Right lobe of liver (tissue), 6 donors: ENCODE results near the gene JAM3. TPM values are rescaled to one million over a fixed set of nuclear protein-coding genes. Genes with fewer than 3 reads are reported as not detected.

ENCODE experiments used
- ATAC-seq, 4 donors: fragments of 200-7000 bp; cut with Tn5 transposase; one replicate each; pipeline ENCODE4 v1.9.1; 2020; ENCODE audit warnings: mild to moderate bottlenecking in 4 of 4, moderate library complexity in 4 of 4
- DNase-seq, 3 donors: peaks; one replicate each; pipeline ENCODE4 v3.0.0-alpha.2; 2020
- H3K27ac ChIP-seq, 3 donors: fragments of 200-600 bp; one replicate each; pipeline ENCODE4 v1.8.0; 2022
- H3K27me3 ChIP-seq, 2 donors: fragments of 200-600 bp; one replicate each; pipeline ENCODE4 v1.8.0; 2022
- H3K36me3 ChIP-seq, 4 donors: fragments of 200-600 bp; sonication (generic) in 1 of 4; one replicate each; pipeline versions ENCODE4 v1.5.1 to v1.8.0; 2017 to 2022; ENCODE audit warnings: control low read depth in 1 of 4
- H3K4me1 ChIP-seq, 4 donors: fragments of 200-600 bp; sonication (generic) in 1 of 4; one replicate each; pipeline versions ENCODE4 v1.5.1 to v1.8.0; 2017 to 2022; ENCODE audit warnings: control low read depth in 1 of 4
- H3K4me3 ChIP-seq, 3 donors: fragments of 200-600 bp; one replicate each; pipeline ENCODE4 v1.8.0; 2022
- H3K9me3 ChIP-seq, 4 donors: fragments of 200-600 bp; sonication (generic) in 1 of 4; one replicate each; pipeline versions ENCODE4 v1.5.1 to v1.8.0; 2017 to 2022; ENCODE audit warnings: control low read depth in 1 of 4
- POLR2A ChIP-seq: fragments of 450-650 bp; IDR thresholded peaks from one replicate; pipeline ENCODE4 v1.6.1; 2017; ENCODE audit warnings: antibody characterized with exemption, mild to moderate bottlenecking
- WGBS: methylation state at CpG from one replicate; pipeline ENCODE4 v1.1.6; 2018; ENCODE audit warnings: low coverage, low lambda C conversion rate; ENCODE audit not compliant: insufficient coverage; ENCODE audit errors: missing lambda C conversion rate; 5-methylcytosine and 5-hydroxymethylcytosine counted together
- intact Hi-C, 2 donors: fragments of 100-400 bp; cut with DNase I; formaldehyde crosslinking; loops; one replicate each; pipeline versions ENCODE4 v1.11.2 to v1.14.1; 2022
- total RNA-seq, 6 experiments: library from RNA; depleted of rRNA in 2 of 6; stranded (reverse); fragments of >200 nt in 2 of 6; fragmentation: NEBNext Ultra II Directional in 3 of 6; extraction: Animal tissue kit (Norgen Biotek cat#: 25700) in 3 of 6; gene quantifications; one replicate each; pipeline versions ENCODE4 v1.1.0 to v1.2.4, GENCODE V29; 2016 to 2023
- TF ChIP-seq, protein P1 (sequence below), 4 donors: fragments of 200-600 bp in 3 of 4; fragments of 450-650 bp in 1 of 4; IDR thresholded peaks; one replicate each; pipeline versions ENCODE4 v1.5.1 to v1.8.0; 2016 to 2022; ENCODE audit warnings: antibody characterized with exemption in 4 of 4, mild to moderate bottlenecking in 2 of 4
- donor health status: DM: no; HTN: yes; CAD: no.
- donor health status: DM: no; HTN: no; CAD: no.
- donor health status: DM: no; HTN: no; CAD: no.
- donor health status: DM: no; HTN: yes; CAD: no.
- donor health status: DM: no; HTN: yes; CAD: no.

The JAM3 gene
- total RNA-seq, 6 experiments from 2014 or later: 0.86 to 2.5 (median 1.6) TPM

DNA sequence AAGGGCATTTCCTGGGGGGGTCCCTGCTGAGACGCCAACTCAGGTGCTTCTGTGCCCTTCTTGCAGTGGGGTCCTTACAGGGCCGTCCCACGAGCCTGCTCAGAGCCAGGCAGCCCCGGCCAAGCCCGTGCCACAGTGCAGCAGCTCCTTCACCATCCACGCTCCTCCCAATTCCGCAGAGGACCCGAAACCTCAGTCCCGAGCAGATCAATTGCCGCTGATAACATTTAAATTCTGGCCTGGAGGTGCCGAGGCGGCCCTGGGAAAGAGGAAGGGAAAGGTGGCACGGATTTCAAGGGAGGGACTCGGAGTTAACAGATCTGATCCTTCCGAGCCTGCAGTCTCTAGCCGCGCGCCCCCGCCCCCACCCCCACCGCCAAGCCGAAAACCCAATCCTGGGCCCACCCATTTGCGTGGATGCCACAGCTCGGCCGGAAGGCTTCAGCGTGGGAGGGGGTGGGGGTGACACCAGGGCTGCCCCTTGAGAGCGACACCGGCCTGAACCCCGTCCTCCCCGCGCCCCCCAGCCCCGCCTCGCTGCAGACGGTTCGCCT lies 32.3 kb upstream of the JAM3 start:
- no peaks in the 10 kb centered on the region for H3K36me3 ChIP-seq
- DNase-seq (no peak), ATAC-seq (peak in 2 of 4 donors; percentile 1 to 2)
- TF ChIP-seq, protein P1, sequence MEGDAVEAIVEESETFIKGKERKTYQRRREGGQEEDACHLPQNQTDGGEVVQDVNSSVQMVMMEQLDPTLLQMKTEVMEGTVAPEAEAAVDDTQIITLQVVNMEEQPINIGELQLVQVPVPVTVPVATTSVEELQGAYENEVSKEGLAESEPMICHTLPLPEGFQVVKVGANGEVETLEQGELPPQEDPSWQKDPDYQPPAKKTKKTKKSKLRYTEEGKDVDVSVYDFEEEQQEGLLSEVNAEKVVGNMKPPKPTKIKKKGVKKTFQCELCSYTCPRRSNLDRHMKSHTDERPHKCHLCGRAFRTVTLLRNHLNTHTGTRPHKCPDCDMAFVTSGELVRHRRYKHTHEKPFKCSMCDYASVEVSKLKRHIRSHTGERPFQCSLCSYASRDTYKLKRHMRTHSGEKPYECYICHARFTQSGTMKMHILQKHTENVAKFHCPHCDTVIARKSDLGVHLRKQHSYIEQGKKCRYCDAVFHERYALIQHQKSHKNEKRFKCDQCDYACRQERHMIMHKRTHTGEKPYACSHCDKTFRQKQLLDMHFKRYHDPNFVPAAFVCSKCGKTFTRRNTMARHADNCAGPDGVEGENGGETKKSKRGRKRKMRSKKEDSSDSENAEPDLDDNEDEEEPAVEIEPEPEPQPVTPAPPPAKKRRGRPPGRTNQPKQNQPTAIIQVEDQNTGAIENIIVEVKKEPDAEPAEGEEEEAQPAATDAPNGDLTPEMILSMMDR (IDR thresholded peaks at IDR 0.05): no peak
- TF ChIP-seq POLR2A: no peak
- H3K9me3 ChIP-seq: no peaks in the 10 kb centered on the region
- intact Hi-C loops: no loop called here
- H3K27me3 ChIP-seq: no peaks in the 10 kb centered on the region
- H3K4me3 ChIP-seq: peak overlapping the region; percentile 44 to 53 (median 52)
- WGBS: 21% methylated on average over 13 of the region's 34 CpGs
- H3K4me1 ChIP-seq: peaks cover 0 to 8% (median 0%) of the 10 kb centered on the region in 4 donors
- peak overlapping the region; percentile 53 to 66 (median 61) for H3K27ac ChIP-seq

DNA sequence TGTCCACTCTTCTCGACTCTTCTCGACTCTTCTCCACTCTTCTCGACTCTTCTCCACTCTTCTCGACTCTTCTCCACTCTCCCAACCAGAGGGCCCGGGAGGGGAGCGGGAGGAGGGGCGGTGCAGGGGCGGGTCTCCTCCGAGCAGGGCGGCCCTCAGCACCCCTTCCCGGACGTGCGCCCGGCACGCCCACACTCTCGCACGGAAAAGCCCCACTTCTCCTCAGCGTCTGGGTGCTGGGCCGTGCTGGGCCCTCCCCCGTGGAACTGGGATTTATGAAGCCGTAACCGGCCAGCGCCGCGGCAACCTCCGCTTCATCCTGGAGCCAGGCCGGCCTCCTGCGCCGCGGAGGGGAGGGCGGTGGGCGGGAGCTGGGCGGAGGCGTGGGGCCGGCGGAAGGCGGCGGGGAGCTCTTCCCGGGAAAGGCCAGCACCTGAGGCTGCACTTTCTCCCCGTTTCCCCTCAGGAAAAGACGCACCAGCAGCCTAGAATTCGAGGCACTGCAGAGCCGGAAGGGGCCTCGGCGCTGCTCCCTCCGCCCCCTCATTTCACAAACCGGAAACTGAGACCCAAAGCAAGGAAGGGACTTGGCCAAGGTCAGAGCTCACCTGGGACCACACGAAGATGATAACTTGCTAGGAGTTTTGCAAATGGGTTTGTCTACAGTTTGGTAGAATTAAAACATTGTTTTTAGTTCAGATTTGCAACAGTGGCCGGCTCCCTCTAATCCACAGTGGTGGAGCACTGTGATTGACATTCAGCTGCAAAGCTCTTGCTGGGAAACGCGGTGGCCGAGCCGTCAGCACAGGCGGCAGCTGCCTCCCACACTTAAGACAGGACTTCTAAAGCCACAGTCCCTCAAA lies 31.6 kb upstream of the JAM3 start:
- H3K36me3 ChIP-seq: no peaks in the 10 kb centered on the region
- no peaks in the 10 kb centered on the region for H3K27me3 ChIP-seq
- H3K27ac ChIP-seq: peak overlapping the region; percentile 53 to 66 (median 61)
- H3K4me3 ChIP-seq: peak overlapping the region; percentile 44 to 53 (median 52)
- peaks cover 0 to 8% (median 0%) of the 10 kb centered on the region in 4 donors for H3K4me1 ChIP-seq
- WGBS: 3% methylated on average over 11 of the region's 54 CpGs
- H3K9me3 ChIP-seq: no peaks in the 10 kb centered on the region
- intact Hi-C loops: no loop called here
- TF ChIP-seq, protein P1 (IDR thresholded peaks at IDR 0.05): no peak
- no peak for TF ChIP-seq POLR2A
- ATAC-seq (peak; percentile 77 to 84 (median 80)), DNase-seq (peak; percentile 63 to 69 (median 66))

DNA sequence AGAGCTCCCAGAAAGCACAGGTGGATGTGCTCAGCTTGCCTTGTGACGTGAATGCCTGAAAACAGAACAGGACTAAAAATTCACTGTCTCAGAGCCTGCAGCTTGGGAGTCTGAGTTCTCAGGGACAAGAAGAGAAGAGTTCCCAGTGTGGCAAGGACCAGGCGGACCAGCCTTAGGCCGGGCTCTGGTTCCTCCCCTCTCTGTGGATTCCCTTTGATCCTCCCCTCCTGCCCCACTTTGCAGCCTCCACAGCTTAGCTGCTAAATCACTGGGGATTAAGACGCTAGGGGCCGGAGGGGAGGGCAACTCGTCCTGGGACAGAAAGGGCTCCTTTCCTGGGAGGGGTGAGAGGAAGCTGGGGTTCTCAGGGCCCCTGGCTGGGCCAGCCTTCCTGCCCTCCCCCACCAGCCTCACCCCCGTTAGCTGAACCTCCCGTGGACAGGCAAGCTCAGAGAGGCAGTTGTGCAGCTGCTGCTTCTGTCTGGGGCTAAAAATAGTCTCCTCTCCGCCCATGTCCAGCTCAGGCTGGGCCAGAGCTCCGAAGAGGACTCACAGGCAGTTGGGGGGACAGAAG lies 29.9 kb upstream of the JAM3 start:
- Histone ChIP-seq H3K4me1 (peaks cover 0 to 8% (median 0%) of the 10 kb centered on the region in 4 donors), H3K4me3 (no peak overlapping the region), H3K27ac (no peak overlapping the region), H3K27me3 (no peaks in the 10 kb centered on the region), H3K9me3 (no peaks in the 10 kb centered on the region), H3K36me3 (no peaks in the 10 kb centered on the region)
- intact Hi-C loops: no loop called here
- ATAC-seq (no peak), DNase-seq (no peak)
- TF ChIP-seq, protein P1 (IDR thresholded peaks at IDR 0.05): no peak
- no peak for TF ChIP-seq POLR2A
- 36% methylated on average over 6 of the region's 10 CpGs for WGBS

DNA sequence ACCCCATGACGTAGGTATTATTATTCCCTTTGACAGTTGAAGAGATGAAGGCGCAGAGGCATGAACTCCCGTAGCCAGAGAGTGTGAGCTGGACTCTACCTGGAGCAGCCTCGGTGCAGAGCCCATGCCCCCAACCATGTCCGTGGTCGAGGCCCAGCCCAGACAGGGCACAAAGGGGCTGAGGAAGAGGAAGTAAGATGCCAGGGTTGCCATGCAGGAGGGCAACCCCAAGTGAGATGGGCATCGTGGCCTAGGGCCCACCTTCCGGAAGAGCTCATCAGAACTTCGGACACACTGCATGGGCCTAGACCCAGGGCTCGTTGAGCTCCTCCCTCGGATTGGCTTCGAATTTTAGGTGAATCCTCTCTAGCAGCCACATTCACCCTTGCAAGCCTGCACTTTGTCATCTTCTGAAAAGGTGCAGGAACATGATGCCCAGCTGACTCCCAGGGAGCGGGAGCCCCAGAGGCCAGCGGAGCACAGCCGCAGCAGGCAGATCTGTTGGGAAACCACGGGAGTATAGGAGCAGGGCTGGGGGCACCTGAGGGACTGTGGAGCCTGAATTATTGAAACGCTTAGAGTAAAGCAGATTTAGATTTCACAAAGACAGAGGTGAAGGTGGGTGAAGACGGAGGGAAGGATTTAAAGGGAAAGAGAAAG lies 29.0 kb upstream of the JAM3 start:
- intact Hi-C loops: no loop called here
- Histone ChIP-seq H3K9me3 (no peaks in the 10 kb centered on the region), H3K4me1 (peaks cover 0 to 8% (median 0%) of the 10 kb centered on the region in 4 donors), H3K36me3 (no peaks in the 10 kb centered on the region), H3K4me3 (no peak overlapping the region), H3K27ac (no peak overlapping the region), H3K27me3 (no peaks in the 10 kb centered on the region)
- peak in 1 of 3 donors; percentile 29 for DNase-seq
- WGBS: 64% methylated on average over 11 of the region's 18 CpGs
- no peak for ATAC-seq
- TF ChIP-seq, protein P1 (IDR thresholded peaks at IDR 0.05): no peak
- TF ChIP-seq POLR2A: no peak
